Raji (cell line): ENCODE data around the gene ITGAV.

Experiments
- POLR2A ChIP-seq: IDR thresholded peaks from 2 replicates; pipeline ENCODE4 v1.6.1; 2011; ENCODE audit warnings: low read depth, low read length, control low read depth; ENCODE audit not compliant: insufficient read depth

ITGAV gene

GRCh38 chr2:186562209-186562578 lies 27.7 kb upstream of the ITGAV start:
- TF ChIP-seq POLR2A, result no peak

- no peak for TF ChIP-seq POLR2A
Measured at GRCh38 chr2:186569897-186570296, 20.0 kb upstream of the ITGAV start.

- TF ChIP-seq POLR2A, result no peak
Measured at GRCh38 chr2:186570604-186571003, 19.3 kb upstream of the ITGAV start.

GRCh38 chr2:186572705-186573104 lies 17.2 kb upstream of the ITGAV start:
- no peak for TF ChIP-seq POLR2A

DNA sequence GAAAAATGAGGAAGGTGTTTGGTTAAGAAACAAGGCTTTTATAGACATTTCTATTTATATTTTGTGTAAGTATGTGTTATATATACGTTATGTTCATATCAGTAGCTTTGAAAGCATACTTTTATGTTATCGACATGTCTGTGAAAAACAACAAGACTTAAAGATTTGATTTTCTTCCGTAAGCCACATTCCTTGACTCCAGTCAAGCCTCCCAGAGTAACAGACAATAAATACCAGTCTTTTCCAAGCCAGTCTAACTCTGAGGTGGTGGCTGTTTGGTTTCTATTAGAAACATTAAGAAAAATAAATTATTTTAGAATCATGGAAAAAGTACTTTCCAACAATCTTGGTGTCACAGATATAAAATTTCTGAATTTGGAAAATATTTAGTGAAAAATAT lies 16.3 kb upstream of the ITGAV start:
- no peak for TF ChIP-seq POLR2A

DNA sequence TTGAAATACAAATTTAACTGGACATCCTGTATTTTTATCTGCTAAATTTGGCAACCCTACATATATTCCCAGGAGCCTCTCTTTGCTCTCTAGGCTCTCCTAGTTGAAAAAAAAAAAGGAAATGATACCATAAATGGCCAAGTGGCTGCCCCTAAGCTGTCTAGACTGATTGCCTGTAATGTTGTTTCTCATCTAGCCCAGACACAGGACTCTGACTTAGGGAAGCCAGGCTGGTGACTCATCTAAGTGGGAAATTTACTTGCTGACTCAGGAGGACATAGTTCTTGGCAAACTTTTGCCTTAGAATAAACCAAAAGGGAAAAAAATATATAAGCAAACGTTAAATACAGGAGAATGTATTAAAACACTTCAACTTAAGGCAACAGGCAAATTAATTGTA lies 14.6 kb upstream of the ITGAV start:
- no peak for TF ChIP-seq POLR2A

- TF ChIP-seq POLR2A, result no peak
Measured at GRCh38 chr2:186575856-186576255, 14.0 kb upstream of the ITGAV start.

DNA sequence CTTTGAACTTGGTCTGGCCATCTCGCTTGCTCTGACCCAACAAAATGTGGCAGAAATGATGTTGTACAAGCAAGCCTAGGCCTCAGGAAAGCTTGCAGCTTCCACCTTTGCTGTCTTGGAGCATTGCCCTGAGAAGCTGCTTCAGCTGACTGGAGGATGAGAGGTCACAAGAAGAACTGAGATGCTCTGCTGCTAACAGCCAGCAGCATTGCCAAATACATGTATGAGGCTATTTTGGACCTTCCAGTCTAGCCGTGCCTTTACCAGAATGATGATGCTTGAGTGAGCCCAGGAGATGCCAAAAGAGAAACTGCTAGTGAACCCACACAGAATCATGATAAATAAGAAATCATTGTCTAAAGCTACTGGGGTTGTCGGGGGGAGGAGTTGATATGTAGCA lies 13.2 kb upstream of the ITGAV start:
- no peak for TF ChIP-seq POLR2A

DNA sequence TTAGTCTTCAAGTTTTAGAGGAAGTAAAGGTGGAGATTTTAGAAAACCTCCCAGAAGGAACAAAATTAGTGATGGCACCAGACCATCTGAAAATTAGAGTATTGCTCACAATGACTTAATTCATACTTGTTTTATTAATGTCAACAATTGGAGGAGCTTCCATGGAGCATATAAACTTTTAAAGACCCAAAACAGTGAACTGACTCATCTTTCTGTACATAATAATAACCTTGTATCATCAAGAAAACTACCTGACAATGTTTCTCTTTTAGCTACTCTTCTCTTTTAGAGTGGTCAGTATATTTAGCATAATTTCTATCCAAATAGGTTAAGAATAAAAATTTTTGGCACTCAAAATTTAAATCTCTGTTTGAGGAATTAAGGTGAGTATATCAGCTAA lies 7.2 kb upstream of the ITGAV start:
- TF ChIP-seq POLR2A, result no peak

GRCh38 chr2:186584053-186584452 lies 5.8 kb upstream of the ITGAV start:
- no peak for TF ChIP-seq POLR2A

DNA sequence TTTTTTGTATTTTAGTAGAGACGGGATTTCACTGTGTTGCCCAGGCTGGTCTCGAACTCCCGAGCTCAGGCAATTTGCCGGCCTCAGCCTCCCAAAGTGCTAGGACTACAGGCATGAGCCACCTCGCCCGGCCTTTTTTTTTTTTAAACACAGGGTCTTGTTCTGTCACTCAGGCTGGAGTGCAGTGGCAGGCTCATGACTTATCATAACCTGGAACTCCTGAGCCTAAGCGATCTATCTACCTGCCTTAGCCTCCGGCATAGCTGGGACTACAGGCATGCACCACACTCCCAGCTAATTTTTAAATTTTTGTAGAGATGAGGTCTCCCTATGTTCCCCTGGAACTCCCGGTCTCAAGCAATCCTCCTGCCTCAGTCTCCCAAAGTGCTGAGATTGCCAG lies 1.4 kb upstream of the ITGAV start:
- no peak for TF ChIP-seq POLR2A

- TF ChIP-seq POLR2A, result no peak
Measured at GRCh38 chr2:186588940-186589611, 780 bp upstream of the ITGAV start.

DNA sequence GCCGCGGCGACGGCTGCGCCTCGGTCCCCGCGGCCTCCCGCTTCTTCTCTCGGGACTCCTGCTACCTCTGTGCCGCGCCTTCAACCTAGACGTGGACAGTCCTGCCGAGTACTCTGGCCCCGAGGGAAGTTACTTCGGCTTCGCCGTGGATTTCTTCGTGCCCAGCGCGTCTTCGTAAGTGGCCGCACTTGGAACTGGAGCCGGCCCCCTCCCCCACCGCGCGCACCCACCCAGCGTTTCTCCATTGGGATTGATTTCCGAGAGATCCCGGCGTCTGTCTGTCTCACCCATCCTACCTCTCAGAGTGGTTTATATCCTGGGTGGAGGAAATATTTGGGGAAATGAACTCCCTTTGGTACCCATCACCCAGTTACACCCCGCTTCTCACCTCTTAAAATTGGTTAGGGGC lies 498 bp downstream of the ITGAV start:
- no peak for TF ChIP-seq POLR2A

DNA sequence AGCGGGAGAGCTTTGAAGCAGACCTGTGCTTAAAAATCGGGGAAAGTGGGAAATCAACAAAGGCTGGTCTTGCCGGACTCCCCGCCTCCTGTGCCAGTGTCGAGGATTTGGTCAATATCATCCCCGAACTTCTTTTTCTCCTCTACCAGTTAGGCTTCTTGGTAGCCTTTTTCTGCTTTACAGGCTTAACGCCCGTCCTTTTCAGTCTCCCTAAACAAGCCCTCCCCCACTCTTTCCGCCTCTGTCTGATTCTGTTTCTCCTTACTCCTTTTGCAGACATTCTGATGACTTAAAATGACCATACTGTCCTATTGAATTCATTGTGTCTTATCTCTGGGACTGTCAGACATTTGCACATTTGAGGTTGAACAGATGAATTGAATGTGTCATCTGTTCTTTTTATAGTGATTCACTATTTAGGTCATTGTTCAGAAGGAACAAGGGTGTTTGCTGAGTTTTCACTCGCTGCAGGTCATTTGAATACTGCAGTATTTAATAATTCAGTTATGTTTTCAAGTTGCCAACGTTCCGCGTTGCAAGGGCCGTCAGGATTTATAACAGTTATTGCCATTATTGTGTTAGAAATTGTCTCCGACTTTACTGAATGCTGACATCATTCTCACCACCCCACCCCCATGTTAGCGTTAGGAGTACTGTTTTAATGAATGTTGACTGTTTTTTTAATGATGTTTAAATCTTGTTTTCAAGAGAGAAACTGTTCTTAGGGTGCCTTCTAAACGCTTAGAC lies 1.1 kb downstream of the ITGAV start:
- TF ChIP-seq POLR2A, result no peak

GRCh38 chr2:186591506-186591890 lies 1.6 kb downstream of the ITGAV start:
- no peak for TF ChIP-seq POLR2A

- TF ChIP-seq POLR2A, result no peak
Measured at GRCh38 chr2:186592137-186592875, 2.5 kb downstream of the ITGAV start.
